ENCODE data around the gene PAQR4.
"Not testable (repeated sequence)": the region's sequence is repeated elsewhere in the genome, so short reads cannot be mapped to it uniquely, and the experiment has no call there.

PAQR4 gene

DNA sequence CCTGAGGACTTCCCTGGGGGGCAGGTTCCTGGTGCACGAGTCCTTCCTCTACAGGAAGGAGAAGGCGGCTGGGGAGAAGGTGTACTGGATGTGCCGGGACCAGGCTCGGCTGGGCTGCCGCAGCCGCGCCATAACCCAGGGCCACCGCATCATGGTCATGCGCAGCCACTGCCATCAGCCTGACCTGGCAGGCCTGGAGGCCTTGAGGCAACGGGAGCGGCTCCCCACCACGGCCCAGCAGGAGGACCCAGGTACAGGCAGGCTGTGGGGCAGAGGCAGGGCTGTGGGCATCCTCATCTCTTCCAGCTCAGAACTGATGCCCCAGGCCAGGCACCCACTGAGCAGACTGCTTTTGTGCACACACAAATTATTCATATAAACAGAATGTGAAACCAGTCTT, 30.9 kb upstream of the PAQR4 start:
- H3K27me3 ChIP-seq (replicated peaks; ENCODE audit: insufficient read depth, low read length), result no peaks in the 10 kb centered on the region
- no peak overlapping the region for H3K9ac ChIP-seq (ENCODE audit: low read length)
- no peak for DNase-seq
- no peaks in the 10 kb centered on the region for H3K79me2 ChIP-seq (ENCODE audit: low read length)
- no peaks in the 10 kb centered on the region for H3F3A ChIP-seq (ENCODE audit: insufficient read depth, low read length)
- H3K4me1 ChIP-seq (ENCODE audit: low read length), result no peaks in the 10 kb centered on the region
- no peak overlapping the region for H3K27ac ChIP-seq (ENCODE audit: low read length)
- no peaks in the 10 kb centered on the region; the same call in 1 of the 2 replicates for H3K36me3 ChIP-seq (replicated peaks; ENCODE audit: insufficient read depth, low read length)
- TF ChIP-seq EZH2phosphoT487 (IDR thresholded peaks at IDR 0.05; ENCODE audit: low read length), result no peak
- TF ChIP-seq EZH2 (optimal IDR thresholded peaks at IDR 0.05; ENCODE audit: low read depth, low read length), result no peak
- no peak for TF ChIP-seq CTCF (IDR thresholded peaks at IDR 0.05; ENCODE audit: low read length)
- H4K20me1 ChIP-seq (ENCODE audit: insufficient read depth, low read length), result no peaks in the 10 kb centered on the region
- H2AFZ ChIP-seq (ENCODE audit: low read length), result no peak overlapping the region
- no peaks in the 10 kb centered on the region for H3K9me3 ChIP-seq (replicated peaks; ENCODE audit: insufficient read depth, low read length)
- no peaks in the 10 kb centered on the region for H3K9me2 ChIP-seq (replicated peaks; ENCODE audit: insufficient read depth, low read length)
- no peak overlapping the region for H3K4me3 ChIP-seq (ENCODE audit: low read length)
- H3K4me2 ChIP-seq (ENCODE audit: low read depth, low read length), result no peak overlapping the region

GRCh38 chr16:2939968-2940367, 29.2 kb upstream of the PAQR4 start:
- H3K27me3 ChIP-seq (replicated peaks; ENCODE audit: insufficient read depth, low read length), result no peaks in the 10 kb centered on the region
- H3K9ac ChIP-seq (ENCODE audit: low read length), result no peak overlapping the region
- no peaks in the 10 kb centered on the region for H3K9me2 ChIP-seq (replicated peaks; ENCODE audit: insufficient read depth, low read length)
- H3K9me3 ChIP-seq (replicated peaks; ENCODE audit: insufficient read depth, low read length), result no peaks in the 10 kb centered on the region
- no peaks in the 10 kb centered on the region for H3K4me1 ChIP-seq (ENCODE audit: low read length)
- no peak for DNase-seq
- no peak overlapping the region for H3K27ac ChIP-seq (ENCODE audit: low read length)
- TF ChIP-seq CTCF (IDR thresholded peaks at IDR 0.05; ENCODE audit: low read length) (no peak), EZH2phosphoT487 (IDR thresholded peaks at IDR 0.05; ENCODE audit: low read length) (no peak), EZH2 (optimal IDR thresholded peaks at IDR 0.05; ENCODE audit: low read depth, low read length) (no peak)
- no peak overlapping the region for H3K4me3 ChIP-seq (ENCODE audit: low read length)
- no peak overlapping the region for H2AFZ ChIP-seq (ENCODE audit: low read length)
- H3K36me3 ChIP-seq (replicated peaks; ENCODE audit: insufficient read depth, low read length), result no peaks in the 10 kb centered on the region; the same call in 1 of the 2 replicates
- H3K79me2 ChIP-seq (ENCODE audit: low read length), result no peaks in the 10 kb centered on the region
- H3F3A ChIP-seq (ENCODE audit: insufficient read depth, low read length), result no peaks in the 10 kb centered on the region
- no peaks in the 10 kb centered on the region for H4K20me1 ChIP-seq (ENCODE audit: insufficient read depth, low read length)
- no peak overlapping the region for H3K4me2 ChIP-seq (ENCODE audit: low read depth, low read length)

GRCh38 chr16:2942045-2942444, 27.1 kb upstream of the PAQR4 start:
- Histone ChIP-seq H3F3A (ENCODE audit: insufficient read depth, low read length) (no peaks in the 10 kb centered on the region), H3K4me2 (ENCODE audit: low read depth, low read length) (no peak overlapping the region), H3K36me3 (replicated peaks; ENCODE audit: insufficient read depth, low read length) (no peaks in the 10 kb centered on the region; the same call in 1 of the 2 replicates), H3K9ac (ENCODE audit: low read length) (no peak overlapping the region), H4K20me1 (ENCODE audit: insufficient read depth, low read length) (no peaks in the 10 kb centered on the region), H3K9me3 (replicated peaks; ENCODE audit: insufficient read depth, low read length) (no peaks in the 10 kb centered on the region), H3K4me3 (ENCODE audit: low read length) (no peak overlapping the region), H3K4me1 (ENCODE audit: low read length) (no peaks in the 10 kb centered on the region), H3K9me2 (replicated peaks; ENCODE audit: insufficient read depth, low read length) (no peaks in the 10 kb centered on the region), H3K27ac (ENCODE audit: low read length) (no peak overlapping the region), H3K79me2 (ENCODE audit: low read length) (no peaks in the 10 kb centered on the region), H3K27me3 (replicated peaks; ENCODE audit: insufficient read depth, low read length) (no peaks in the 10 kb centered on the region), H2AFZ (ENCODE audit: low read length) (no peak overlapping the region)
- TF ChIP-seq EZH2phosphoT487 (IDR thresholded peaks at IDR 0.05; ENCODE audit: low read length) (no peak), CTCF (IDR thresholded peaks at IDR 0.05; ENCODE audit: low read length) (no peak), EZH2 (optimal IDR thresholded peaks at IDR 0.05; ENCODE audit: low read depth, low read length) (no peak)
- no peak for DNase-seq

GRCh38 chr16:2943716-2944115, 25.4 kb upstream of the PAQR4 start:
- not testable (repeated sequence) for H3K27me3 ChIP-seq (replicated peaks; ENCODE audit: insufficient read depth, low read length); H3K4me2 ChIP-seq (ENCODE audit: low read depth, low read length); DNase-seq; H3F3A ChIP-seq (ENCODE audit: insufficient read depth, low read length); H3K27ac ChIP-seq (ENCODE audit: low read length); H3K9me2 ChIP-seq (replicated peaks; ENCODE audit: insufficient read depth, low read length); H4K20me1 ChIP-seq (ENCODE audit: insufficient read depth, low read length); H3K79me2 ChIP-seq (ENCODE audit: low read length); H3K9ac ChIP-seq (ENCODE audit: low read length); H3K4me1 ChIP-seq (ENCODE audit: low read length); H3K9me3 ChIP-seq (replicated peaks; ENCODE audit: insufficient read depth, low read length); H3K36me3 ChIP-seq (replicated peaks; ENCODE audit: insufficient read depth, low read length); H3K4me3 ChIP-seq (ENCODE audit: low read length); H2AFZ ChIP-seq (ENCODE audit: low read length)
